ENCODE data around the gene GATB.

GATB gene

DNA sequence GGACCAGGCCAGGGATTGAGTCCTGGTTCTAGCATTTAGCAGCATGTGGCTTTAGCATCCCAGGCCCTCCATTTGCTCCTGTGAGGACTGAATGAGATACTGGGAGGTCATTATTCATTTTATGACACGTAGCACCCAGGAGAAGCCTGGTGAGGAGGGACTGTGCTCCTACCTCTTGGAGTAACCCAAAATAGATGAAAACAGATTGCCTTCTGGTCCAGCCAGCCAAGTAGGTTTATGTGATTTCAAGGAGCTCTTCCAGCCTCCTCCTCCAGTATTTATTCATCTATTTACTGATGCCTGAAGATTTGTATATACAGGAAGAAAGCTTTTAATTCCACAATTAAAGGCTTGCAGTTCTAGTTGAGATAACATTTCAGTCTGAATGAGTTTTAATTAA lies 109.3 kb downstream of the GATB start:
- DNase-seq (ENCODE audit: low read depth): no peak

DNA sequence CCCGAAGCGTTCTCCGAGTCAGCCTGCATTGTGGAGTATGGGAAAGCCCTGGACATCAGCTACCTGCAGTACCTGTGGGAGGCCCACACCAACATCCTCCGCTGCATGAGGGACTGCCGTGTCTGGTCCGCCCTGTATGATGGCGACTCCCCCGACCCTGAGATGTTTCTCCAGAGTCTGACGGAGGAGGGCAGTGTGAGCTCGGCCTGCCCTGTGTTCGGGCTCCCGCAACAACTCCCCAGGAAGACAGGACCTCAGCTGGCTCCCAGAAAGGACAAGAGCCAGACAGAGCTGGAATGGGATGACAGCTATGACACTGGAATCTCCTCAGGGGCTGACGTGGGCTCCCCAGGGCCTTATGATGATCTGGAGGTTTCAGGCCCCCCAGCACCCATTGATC lies 111.3 kb downstream of the GATB start:
- DNase-seq (ENCODE audit: low read depth): no peak

DNA sequence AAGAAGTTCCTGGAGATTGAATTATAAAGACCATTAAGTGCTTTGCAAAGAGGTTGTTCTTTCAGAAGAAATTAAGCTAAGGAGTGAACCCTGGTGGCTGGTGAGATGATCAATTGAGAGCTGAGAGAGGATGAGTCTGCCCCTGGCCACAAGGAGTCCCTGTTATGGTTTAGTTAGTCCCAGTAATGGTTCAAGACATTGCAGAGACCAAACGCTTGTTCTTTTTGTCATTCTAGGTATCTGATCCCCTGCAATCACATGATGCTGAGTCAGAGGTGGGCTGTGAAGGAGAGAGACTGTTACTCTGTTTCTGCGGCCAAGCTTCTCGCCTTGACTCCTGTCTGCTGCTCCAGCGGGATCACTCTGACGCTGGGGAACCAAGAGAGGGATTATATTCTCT lies 114.5 kb downstream of the GATB start:
- DNase-seq (ENCODE audit: low read depth): no peak

DNA sequence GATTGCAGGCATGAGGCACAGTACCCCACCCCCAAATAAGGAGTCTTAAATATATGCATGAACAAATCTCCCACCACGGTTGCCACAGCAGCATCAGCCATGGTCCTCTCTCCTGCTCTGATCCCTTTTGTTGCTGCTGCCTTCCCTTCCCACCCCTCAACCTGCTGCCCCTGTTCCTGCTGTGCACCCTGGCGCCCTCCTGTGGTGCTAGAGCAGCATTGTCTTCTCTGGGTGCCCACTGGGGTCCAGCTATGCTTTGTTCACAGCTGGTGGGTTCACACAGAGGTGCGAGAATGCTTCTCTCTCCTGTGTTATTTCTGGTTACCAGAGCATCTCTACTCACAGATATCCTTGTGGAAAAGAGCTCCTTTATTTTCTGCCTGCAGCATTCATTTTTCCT lies 116.2 kb downstream of the GATB start:
- DNase-seq (ENCODE audit: low read depth): no peak

DNA sequence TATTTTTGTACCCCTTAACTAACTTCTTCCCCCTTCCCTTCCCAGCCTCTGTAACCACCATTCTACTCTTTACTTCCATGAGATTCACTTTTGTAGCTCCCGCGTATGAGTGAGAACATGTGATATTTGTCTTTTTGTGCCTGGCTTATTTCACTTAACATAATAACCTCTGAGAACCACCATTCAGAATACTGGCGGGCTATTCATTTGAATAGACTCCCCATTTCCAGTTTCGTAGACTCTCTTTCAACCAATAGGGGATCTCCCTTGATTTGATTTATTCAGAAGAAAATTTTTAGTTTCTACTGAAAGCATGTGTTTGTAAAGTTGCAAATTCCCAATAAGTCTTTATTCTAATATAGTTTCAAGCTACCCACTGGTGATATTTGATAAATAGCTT lies 117.2 kb downstream of the GATB start:
- DNase-seq (ENCODE audit: low read depth): no peak

DNA sequence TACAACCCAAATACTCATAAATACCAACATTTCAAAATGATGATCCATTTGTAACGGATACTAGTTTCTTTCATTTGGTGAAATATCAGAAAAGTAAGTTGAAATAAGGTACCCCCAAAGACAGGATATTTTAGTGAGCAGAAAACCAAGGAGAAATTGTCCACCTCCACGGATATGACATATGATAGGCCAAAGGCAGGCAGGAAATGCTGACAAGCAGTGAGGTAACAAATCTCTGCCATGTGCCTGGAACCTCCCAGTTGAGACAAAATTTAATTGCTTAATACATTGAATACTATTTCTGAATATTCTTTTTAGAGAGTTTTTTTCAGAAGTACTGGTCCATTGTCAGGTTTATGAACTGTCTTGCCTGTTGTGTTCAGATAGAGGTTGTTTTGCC lies 118.8 kb downstream of the GATB start:
- no peak for DNase-seq (ENCODE audit: low read depth)

DNA sequence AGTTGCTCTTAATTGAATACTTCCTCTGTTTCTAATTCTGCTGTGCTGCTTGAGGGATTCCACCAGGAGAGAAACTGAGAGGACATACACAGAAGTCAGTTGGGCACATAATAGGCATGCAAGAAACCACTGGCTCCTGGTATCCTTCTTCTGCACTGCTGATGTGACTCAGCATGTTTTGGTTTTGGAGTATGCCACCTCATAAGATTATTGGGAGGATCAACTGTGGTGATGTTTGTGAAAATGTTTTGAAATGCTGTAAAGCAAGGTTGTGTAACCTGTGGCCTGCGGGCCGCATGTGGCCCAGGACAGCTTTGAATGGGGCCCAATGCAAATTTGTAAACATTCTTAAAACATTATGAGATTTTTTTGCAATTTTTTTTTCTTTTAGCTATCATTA lies 119.6 kb downstream of the GATB start:
- peak; percentile 91 for DNase-seq (ENCODE audit: low read depth)

DNA sequence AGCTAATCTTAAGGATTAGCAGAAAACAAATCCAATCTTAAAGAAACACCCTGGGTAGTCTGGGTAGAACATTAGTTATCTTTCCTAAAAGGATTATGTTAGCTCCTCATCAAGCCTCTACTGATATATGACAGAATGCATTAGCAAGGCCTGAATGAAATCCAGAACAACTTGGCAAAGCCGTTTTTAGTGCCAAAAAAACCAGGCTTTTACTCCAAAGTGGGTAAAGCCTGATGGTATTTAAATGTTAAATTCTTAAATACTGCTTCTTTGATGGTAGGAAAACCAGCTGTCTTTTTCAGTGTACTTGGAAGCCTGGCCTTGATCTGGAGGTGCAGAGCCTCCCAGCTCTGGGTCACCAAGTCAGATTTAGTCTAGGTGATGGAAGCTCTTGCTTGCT lies 120.4 kb downstream of the GATB start:
- no peak for DNase-seq (ENCODE audit: low read depth)

DNA sequence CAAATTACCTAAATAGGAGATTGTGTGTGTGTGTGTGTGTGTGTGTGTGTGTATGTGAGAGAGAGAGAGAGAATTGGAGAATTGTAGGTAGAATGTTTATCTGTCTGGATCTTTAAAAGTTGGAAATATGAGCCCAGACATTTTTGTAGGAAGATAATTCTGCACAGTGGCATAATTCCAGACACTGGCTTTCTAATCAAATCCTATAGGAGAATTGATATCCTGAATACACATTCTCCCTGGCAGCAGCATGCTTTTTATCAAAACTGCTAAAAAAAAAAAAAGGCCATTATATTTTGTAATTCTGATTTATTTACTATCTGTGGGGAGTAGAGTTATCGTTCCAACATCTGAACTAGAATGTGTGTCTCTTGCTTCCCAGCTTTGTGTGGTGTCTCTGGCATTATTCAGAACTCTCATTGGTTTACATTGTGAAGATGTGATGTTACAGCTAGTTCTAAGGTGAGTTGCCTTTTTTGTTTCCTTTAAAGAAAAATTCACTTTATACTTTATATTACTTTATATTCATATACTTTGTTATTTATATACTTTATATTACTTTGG lies 122.4 kb downstream of the GATB start:
- DNase-seq (ENCODE audit: low read depth): no peak

DNA sequence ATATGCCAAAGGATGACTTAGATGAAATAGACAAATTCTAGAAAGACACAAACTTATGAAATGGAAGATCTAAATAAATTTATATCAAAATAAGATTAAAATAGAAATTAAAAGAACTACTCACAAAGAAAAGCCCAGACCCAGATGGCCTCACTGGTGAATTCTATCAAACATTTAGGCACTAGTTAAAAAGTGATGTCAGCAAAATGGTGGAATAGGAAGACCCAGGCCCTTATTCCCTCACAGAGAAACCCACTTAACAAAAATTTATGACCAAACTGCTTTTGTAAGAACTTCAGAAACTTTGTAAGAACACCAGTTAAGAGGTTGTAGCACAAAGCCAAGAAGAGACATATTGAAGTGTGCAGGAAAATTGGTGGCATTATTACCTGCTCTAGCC lies 129.5 kb downstream of the GATB start:
- no peak for DNase-seq (ENCODE audit: low read depth)

DNA sequence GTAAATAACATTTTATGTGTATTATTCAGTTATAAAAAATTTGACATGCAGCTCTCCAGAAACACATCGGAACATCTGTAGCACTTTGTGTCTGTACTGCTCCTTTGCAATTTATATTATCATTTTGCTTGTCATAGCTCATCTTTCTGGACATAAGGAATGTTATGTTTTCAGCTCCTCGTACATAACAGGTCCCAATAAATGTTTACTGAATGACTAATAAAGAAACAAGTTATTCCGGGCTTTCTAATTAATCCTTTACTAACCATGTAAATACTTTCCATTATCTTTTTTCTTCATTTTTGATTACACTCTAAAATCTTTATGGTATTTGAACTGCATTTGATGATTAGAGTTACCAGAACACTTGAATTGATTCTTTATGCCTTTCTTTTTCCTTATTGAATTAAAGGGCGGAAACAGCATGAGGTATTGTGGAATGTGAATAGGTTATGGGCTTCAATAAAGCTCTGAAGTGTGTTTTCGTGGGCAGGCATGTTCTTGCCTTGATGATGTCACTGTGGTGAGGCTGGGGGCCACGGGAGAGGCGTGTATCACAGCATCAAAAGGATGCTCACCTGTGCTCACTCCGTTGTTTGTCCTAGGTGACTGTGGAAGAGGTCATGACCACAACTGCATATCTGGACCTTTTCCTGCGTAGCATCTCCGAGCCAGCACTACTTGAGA lies 131.6 kb downstream of the GATB start:
- DNase-seq (ENCODE audit: low read depth): no peak

DNA sequence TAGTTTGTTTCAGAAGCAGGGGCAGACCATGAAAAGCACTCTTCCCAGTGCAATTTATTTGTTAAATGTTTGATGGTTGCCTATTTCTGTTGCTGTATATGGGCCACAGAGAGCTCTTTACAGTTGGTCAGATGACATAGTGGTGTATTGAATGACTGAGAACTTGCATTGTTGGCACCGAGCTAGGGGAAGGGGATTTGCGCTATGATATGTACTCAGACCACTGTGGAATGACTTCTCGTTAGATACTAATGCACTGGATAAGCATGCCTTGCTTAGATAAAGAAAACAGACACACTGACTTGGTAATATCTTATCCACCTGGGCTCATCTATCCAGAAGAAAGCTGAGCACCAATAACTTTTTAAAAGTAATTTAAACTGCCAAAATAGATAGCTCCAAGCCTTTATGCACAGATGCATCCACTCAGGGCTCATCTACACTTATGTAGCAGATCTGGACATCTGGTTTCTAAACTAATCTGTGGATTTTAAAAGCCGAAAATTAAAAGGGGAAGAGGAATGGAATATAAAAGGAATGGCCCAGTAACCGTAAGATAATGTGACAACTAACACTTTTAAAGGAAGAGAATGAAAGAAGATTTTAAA lies 132.7 kb downstream of the GATB start:
- no peak for DNase-seq (ENCODE audit: low read depth)

DNA sequence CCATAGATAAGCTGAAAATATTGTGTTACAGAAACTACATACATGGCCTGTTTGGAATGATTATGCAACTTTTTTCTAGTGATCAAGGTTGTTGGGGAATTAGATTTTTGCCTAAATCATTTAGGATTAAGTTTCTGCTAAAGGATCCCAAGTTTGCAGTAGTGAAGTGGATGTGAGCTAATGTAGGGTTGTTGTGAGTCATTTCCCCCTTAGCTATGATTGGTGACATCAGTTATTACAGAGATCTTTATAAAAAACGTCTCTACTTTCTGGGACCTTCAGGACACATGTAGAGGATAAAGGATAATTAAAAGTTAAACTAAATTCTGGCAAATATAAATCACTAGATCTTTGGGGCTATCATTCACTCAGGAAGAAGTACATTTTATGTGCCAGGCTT lies 133.3 kb downstream of the GATB start:
- DNase-seq (ENCODE audit: low read depth): no peak

DNA sequence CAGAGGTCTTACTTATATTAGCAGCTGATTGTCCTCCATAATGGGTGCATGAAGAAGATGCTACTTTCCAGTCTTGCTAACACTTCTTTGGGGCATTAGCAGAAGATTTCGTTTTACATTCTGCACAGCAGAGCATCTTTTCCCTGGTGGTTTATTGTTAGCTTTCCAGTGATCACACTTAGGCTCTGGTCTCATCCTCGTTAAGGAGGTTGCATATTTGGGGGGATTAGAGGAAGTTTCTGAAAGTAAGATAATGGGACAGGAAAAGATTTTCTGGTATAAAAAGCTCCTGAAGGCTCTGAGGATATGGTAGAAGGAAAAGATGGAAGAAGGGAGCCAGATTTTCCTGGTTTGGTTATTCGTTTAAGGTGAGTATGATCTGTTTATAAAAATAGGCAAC lies 134.1 kb downstream of the GATB start:
- DNase-seq (ENCODE audit: low read depth): no peak

DNA sequence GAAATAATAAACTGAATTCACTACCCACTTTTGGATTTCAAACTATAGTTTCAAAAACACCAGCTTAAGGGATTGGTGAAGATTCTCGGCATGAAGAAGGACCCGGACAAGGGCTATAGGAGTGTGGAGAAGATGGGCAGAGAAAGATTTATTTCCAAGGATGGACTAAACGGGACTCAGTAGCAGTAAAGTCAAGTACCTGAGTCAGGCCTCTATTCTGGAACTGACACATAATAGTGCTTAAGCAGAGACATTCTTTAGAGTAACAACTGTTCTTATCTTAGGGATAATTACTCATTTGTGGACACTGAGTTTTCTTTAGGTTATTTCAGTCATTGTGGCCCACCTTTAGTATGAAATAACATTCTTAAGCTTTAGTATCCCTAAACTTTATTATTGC lies 134.6 kb downstream of the GATB start:
- DNase-seq (ENCODE audit: low read depth): no peak

DNA sequence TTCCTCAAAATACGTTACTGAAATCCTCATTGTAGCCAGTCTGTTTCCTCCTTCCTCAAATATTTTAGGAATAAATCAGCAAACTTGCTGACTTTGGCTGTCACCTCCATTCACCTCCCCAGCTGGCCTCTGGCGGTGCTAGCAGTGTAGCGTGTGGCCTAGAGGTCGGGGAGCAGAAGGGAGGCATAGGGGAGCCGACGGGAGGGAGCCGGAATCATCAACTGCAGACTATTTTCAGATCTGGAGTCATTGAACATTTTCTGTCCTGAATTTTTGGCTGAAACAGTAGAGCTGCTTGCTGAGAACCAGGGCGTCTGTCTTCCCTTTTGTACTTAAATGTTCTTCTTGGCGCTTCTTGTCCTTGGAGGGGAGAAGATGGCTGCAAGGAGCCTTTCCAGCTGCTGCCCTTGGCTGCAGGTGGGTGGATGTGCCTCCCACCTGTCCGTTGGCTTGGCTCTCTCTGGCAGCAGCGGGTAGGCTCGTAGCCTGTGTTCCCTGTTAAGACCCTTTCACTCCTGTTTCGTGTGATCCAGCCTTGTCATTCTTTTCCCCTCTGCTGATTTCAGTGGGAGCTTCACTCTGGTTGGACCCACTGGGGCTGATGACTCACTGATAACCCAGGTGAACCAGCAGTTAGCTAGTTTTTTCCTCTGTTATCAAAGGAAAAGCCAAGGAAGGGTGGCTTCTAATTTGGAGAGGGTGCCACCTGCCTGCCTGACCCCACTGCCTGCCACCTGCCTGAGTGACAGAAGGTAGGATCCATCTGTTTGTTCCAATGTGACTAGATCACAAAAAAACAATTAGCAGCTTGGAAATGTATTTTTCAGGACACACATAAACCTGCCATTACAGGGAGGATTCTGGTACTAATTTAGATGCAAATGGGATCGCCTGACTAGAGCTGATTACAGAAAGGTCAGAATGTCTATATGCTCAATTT lies 135.9 kb downstream of the GATB start:
- DNase-seq (ENCODE audit: low read depth): no peak
